Endometrium (tissue), 2 donors: Measurements from ENCODE around the gene STAT5B.
"Not testable (repeated sequence)": the region's sequence is repeated elsewhere in the genome, so short reads cannot be mapped to it uniquely, and the experiment has no call there.

Experiments used
- FAIRE-seq: peaks from 2 replicates; lab custom pipeline; 2012; peaks lifted over from hg19 to GRCh38; lab: Jason Lieb, UNC
- donor health status: control.
- donor health status: control.

Gene STAT5B

DNA sequence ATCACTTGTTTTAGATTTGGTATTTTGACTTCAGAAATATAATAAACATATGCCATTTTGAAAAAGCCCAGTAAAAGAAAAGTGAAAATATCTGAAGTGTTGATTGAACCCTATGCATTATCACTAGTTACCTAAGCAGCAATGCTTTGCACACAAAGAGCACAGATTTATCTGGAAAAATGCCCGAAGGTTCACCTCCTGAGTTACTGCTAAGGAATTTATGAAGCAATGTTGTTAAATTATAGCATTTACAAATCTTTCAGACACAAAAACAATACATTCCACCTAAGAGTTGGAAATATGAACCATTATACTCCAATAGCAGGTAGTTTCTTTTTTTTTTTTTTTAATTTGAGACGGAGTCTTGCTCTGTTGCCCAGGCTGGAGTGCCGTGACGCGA is 43.0 kb downstream of the STAT5B start:
- no peak for FAIRE-seq

DNA sequence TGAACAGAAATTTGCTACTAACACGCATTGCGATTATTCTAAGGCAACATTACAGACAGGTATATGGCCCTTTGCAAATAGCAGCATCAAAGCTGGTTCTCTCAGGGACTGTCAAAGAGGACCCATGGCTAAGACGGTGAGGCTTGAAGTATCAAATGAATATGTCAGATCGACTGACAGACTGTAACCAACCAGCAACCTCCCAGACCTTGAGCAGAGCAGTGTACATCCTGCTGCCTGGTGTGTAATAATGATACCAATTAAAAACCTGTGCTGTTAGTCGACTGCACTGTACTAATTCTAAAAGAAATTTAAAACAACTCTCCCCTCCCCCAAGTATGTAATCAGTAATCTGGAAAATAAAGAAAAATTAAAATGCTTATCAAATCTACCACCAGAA is 46.0 kb downstream of the STAT5B start:
- no peak for FAIRE-seq

DNA sequence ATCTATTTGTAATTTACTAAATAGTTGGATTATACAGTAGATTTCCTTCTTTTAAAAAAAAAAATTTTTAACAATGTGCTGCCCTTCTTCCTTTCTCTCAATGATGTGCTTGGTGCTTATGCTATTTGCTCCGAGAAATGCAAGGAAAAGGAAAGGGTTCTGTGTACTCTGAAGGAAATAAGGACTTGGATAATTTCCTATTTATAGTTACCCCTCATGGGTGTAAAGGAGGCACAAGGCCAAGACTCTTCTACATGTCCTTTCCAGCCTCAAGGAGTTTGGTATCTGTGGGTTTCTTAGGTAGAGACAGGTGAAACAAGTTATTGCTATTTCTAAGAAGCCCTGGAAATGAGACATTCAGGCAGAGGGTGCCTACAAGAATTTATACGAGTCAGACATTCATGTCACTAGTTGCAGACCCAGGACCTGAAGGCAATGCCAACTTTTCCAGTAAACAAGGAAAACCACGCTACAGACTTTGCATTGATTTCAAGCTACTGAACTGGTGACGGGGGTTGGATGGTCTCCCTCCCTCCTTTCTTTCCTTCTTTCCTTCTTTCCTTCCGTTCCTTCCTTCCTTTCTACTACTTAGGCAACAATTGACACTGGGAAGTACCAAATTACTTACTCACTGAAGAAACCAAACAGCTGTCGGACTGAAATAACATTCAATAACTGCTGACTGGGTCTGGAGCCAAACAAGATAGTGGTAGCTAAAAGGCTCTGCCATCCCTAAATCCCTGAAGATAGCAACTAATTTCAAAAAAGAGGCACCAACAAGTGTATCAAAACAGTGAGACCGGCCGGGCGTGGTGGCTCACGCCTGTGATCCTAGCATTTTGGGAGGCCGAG is 48.1 kb downstream of the STAT5B start:
- no peak for FAIRE-seq

DNA sequence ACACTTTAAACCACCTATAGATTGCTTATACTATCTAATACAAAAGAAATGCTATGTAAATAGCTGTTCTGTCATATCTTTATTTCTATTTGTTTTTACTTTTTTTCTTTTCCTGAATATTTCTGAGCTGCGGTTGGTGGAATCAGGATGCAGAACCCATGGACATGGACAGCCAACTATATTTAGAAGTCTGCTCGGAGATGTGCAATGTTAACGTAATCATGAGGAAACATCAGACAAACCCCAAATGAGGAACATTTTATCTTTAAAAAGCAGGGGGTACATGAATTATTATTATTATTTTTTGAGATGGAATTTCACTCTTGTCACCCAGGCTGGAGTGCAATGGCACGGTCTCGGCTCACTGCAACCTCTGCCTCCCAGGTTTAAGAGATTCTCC is 50.5 kb downstream of the STAT5B start:
- FAIRE-seq: no peak

DNA sequence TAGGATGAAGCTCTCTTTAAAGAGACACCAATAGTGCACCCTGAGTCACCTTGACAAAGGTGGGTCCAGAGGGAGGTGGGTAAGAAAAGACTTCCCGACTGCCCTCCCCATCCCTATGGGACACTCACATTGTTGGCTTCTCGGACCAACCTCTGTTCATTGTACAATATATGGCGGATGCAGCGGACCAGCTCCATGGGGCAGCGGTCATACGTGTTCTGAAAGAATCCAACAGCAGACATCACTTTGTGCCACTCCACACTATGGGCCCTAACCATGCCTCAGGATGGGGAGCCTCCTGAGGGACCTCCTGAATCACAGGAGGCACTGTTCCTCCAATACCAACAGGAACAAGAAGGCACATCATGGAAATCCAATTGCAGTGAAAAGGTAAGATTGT is 51.5 kb downstream of the STAT5B start:
- FAIRE-seq: no peak

DNA sequence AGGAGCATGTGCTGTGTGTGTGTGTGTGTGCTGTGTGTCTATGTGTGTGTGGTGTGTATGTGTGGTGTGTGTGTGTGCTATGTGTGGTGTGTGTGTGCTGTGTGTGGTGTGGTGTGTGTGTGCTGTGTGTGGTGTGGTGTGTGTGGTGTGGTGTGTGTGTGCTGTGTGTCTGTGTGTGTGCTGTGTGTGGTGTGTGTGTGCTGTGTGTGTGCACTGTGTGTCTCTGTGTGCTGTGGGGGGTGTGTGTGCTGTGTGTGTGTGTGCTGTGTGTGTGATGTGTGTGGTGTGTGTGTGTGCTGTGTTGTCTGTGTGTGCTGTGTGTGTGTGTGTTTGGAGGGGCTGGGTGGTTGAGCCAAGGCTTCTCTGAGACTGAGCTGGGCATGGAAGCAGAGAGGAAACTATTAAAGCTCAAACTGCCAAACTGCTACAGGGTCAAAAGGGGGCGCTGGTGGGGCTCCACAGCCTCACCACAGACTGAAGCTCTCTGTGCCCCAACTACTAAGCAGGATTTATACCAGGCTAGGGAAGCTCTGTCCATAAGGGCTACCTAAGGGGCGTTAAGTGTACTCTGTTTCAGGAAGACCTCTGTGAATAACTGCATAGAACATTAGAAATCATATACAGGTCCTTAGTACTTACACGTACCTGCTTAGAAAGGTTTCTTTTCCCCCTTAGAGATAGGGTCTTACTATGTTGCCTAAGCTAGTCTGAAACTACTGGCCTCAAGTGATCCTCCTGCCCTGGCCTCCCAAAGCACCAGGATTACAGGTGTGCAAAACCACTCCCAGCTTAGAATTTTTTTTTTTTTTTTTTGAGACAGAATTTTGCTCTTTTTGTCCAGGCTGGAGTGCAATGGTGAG is 54.1 kb downstream of the STAT5B start:
- no peak for FAIRE-seq

DNA sequence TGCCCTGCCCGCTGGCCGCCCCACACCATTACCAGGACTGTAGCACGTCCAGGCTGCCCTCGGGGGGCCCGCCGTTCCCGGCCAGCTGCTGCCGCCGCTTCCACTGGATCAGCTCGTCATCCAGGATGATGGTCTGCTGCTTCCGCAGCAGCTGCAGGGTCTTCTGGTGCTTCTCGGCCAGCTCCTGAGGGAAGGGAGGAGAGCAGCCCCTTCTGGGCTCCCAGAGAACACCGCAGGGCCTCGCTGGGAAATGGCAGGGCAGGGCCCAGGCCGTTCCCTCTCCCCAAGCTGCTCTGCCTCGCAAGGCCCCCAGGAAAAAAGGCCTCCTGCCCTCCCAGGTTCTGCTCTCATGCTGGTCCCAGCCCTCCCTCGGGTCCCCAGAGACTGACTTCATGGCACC is 56.9 kb downstream of the STAT5B start:
- FAIRE-seq: not testable (repeated sequence)

DNA sequence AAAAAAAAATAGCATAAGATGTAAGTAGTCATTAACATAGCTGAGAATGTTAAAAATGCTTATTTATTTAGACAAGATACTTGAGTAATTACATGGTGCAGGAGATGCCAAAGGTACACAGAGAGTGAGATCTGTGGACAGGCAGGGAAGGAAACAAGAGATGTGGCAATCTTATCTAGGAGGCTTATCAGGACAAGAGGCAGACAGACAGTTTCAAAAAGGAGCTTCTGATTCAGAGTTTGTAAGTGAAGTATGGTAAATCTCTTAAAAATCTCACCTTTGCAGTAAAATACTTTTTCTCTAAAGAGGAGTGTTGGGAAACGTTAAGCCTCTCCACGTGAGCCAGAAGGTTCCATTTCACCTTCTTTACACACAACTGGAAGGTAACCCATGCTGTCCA is 62.0 kb downstream of the STAT5B start:
- no peak for FAIRE-seq

DNA sequence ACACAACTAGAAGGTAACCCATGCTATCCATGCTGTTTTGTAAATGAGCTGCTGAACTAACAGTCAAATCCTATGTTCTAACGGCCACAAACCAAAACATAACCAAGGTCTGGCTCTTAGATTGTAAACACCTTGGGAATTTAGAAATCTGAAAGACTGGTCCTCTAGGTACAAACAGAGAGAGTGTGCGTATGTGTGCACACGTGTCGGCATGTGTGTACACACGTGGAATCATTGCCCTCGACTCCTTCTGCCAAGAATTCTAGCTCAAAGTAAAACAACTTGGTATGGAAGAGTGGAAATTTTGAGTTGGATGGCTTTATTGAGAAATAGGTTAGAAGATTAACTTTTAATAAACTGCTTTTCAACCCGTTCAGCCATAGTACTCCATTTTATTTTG is 63.8 kb downstream of the STAT5B start:
- no peak for FAIRE-seq

DNA sequence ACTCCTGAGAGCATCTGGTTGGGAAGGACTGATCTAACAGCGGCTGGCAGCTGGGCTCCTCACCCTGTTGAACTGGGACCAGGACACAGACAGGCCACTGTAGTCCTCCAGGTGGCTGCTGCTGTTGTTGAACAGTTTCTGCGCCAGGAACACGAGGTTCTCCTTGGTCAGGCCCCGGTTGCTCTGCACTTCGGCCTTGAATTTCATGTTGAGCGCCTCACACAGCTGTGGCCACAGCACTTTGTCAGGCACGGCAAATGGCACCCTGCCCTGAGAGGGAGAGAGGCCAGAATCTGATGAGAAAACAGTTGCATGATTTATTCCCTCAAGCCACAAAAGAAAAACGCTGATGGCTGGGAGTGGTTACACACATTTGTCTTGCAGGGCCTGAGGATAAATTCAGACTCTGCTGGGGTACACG is 64.3 kb downstream of the STAT5B start:
- FAIRE-seq: not testable (repeated sequence)

DNA sequence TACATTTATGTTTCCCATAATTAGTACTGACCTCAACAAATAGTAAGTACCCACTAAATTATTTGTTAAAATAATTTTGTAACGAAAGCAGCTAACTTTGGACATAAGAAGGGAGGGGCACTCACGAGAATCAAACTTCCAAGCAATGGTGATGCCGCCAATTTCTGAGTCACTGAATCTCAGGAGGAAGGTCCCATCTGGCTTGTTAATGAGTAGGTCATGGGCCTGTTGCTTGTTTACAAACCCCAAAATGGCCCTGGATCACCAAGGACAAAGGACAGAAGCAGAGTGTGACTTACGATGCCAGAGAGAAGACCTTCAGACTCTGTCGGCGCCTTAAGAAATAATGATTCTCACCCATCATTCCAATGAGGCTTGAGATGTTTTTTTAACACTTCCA is 66.1 kb downstream of the STAT5B start:
- no peak for FAIRE-seq

DNA sequence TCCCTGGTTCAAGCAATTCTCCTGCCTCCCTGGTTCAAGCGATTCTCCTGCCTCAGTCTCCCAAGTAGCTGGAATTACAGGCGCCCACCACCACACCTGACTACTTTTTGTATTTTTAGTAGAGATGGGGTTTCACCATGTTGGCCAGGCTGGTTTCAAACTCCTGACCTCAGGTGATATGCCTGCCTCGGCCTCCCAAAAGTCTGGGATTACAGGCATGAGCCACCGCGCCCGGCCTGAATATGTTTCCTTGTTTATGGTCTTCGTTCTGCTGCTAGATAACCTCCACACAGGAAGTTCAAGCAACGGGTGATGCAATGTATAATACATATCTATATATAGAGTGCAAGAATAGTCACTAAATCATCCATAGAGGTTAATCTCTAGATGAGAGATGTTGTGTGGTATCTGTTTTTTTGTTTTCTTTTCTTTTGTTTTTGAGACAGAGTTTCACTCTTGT is 70.0 kb downstream of the STAT5B start:
- FAIRE-seq: not testable (repeated sequence)

DNA sequence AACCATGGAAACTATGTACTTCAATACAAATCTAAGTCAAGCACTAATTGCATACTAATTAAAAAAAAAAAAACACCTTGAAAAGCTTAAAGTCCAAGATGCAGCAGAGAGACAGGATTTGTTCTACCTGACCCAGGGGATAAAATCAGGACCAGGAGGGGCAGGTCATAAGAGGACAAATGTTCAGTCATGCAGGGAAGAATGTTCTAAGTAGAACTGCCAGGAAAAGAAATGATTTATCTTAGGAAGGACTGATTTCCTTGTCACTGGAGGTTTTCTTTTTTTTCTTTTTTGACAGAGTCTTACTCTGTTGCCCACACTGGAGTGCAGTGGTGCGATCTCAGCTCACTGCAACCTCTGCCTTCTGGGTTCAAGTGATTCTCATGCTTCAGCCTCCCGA is 72.8 kb downstream of the STAT5B start:
- no peak for FAIRE-seq

DNA sequence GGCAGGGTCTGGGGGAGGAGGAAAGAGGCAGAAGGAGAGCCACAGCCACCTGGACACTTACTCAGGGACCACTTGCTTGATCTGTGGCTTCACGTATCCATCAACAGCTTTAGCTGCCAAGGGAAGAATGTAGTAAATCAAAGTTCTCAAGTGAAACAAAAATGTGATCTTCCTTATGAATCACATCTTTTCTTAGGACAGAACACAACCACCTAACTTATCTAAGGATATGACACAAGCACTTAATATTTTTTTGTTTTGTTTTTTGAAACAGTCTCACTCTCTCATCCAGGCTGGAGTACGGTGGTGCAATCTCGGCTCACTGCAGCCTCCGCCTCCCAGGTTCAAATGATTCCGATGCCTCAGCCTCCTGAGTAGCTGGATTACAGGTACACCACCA is 73.5 kb downstream of the STAT5B start:
- no peak for FAIRE-seq

DNA sequence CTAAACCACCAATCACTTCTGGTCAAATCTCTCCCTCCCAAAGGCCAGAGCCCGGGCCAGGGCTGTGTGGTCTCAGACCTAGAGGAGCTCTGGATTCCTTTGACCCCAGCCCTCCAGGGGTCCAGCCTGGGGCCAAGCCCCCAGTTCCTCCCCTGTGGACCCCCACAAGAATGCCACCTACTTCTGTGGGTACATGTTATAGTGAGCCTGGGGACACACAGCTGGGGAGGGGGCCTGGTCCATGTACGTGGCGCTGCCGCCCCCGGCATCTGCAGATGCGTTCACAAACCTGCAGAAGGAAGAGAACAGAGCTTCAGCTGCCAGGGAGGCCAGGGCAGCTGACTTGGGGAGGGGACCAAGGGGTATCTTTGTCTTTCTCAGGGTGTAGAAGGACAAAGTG is 74.0 kb downstream of the STAT5B start:
- FAIRE-seq: no peak

DNA sequence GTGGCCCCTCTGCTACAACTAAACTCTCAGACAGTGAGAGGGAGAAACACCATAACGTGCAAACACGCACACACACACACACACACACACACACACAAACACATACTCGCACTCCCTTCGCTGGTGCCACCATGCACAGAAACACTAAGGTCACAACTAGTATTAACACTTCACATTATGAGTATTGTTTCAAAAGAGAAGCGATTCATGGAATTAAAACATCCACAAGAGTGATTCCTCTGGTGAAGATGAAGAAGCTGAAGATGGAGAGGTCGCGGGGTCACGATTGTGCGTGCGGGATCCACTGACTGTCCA is 74.8 kb downstream of the STAT5B start:
- no peak for FAIRE-seq

DNA sequence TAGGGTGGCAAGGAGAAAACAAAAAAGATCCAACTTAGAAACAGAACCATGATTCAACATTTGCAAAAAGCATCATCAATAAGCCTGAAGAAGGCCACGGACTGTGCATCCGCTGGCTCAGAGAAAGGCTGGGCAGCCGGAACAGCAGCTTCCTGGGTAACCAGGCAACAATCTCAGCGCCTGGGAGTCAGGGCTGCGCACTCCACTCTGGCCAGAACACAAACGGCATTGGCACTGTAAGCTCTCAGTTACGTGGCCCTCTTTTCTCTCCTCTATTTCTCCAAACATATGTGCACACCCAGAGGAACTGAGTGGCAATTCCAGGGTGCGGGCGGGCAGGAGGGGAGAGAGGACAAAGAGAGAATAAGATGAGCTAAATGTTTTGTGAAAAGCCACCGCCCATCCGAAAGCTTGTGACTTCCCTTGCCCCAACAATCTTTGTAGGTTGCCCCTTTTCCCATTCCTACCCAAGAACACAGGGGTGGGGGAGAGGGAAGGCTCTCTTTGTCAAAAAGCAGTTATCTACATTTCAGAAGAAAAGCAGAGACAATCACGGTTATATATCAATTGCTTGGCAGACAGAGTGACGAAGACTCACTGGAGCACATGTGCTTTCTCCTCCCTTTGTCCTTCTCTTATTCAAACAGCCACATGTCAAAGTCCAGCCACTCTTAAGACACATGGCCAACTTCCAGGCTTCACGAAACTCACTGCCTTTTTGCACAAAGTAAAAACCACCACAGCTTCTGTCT is 75.3 kb downstream of the STAT5B start:
- FAIRE-seq: no peak

DNA sequence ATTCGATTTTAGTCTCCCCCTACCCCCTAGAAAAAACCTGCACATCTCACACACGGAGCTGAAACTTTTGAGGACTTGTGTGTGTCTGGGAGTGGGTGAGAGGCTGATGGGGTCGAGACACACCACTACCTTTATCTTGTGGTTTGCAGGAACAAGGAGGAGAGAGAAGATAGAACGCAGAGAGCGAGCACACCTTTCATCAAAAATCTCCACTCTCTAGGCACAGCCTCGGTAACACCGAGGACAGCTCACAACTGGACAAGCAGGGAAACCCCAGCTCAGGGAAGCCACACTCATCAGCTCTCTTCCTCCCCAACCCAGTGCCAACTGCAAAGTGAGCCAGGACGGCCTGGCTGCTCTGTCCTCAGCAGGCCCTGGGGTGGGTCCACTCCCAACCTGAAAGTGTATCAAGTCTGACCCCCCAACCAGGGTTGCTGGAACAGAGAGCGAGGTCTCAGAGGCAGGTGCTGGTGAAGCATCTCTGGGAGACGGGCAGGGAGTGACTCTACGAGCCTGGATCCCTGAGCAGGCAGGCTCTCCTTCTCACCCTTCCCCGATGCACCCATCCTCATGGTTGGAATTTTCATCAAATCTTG is 76.7 kb downstream of the STAT5B start:
- FAIRE-seq: no peak

DNA sequence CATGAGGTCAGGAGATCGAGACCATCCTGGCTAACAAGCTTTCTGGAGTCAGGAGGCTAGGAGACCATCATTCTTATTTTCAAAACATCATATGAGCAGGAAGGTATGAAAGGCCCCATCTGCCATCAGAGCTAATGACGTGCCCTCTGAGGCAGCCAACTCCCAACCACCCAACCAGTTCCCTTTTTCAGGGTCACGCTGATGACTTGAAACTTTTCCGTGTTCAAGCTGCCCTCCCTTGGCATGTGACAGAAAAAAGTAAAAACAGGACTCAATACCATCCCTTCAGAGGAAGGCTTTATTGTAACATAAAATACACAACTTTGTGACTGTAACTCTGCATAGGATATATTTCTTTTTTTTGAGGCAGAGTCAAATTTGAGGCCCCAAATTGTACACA is 77.3 kb downstream of the STAT5B start:
- FAIRE-seq: no peak

DNA sequence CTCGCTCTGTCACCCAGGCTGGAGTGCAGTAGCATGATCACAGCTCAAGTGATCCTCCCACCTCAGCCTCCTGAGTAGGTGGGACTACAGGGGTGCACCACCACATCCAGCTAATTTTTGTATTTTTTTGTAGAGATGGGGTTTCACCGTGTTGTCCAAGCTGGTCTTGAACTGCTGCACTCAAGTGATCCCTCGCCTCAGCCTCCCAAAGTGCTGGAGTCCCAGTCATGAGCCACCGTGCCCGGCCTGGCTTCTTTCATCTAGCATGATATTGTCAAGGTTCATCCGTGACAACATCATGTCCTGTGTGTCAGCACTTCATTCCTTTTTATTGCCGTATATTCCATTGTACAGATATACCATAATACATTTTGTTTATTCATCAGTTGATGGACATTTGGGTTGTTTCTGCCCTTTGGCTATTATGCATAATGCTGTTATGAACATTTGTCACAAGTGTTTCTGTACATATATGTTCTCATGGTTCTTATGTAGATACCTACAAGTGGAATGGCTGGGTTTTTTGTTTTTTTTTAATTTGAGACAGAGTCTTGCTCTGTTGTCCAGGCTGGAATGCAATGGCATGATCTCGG is 78.5 kb downstream of the STAT5B start:
- no peak for FAIRE-seq

DNA sequence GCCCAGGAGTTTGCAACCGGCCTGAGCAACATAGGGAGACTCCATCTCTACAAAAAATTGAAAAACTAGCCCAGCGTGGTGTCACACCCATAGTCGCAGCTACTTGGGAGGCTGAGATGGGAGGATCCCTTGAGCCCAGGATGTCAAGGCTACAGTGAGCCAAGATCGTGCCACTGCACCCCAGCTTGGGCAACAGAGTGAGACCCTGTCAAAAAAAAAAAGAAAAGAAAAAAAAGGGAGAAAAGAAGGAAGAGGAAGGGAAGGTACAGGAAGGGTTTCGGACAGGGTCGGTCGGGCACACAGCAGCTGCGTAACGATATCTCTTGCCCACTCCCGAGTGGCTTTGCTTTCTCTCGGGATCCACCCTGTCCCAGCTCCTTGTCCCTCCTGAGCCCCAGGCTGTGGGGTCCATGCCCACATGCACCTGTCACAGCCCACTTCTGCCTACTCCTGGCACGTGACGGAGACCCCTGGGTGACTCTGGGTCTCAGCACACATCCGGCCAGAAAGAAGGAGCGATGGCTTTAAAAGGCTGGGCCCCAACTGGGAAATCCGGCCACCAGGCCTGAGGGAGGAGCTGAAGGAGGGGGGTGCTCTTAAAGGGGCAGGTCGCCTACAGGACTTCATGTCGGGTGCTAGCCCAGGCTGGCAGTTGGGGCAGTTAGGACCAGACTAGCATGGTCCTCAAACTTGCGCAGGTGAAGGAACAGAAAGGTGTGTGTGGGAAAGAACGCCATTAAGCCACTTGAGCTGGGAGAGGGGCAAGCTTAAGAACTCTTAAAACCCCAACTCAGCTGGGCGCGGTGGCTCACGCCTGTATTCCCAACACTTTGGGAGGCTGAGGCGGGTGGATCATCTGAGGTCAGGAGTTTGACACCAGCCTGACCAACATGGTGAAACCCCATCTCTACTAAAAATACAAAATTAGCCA is 82.0 kb downstream of the STAT5B start, which contains the start of gene GHDC:
GHDC (minus strand) TSS at position 526 of the 931 bp plus-strand sequence. CDS start 913 bp downstream, outside the sequence.
- no peak for FAIRE-seq
